ENCODE data around the gene OSER1.

The OSER1 gene

DNA sequence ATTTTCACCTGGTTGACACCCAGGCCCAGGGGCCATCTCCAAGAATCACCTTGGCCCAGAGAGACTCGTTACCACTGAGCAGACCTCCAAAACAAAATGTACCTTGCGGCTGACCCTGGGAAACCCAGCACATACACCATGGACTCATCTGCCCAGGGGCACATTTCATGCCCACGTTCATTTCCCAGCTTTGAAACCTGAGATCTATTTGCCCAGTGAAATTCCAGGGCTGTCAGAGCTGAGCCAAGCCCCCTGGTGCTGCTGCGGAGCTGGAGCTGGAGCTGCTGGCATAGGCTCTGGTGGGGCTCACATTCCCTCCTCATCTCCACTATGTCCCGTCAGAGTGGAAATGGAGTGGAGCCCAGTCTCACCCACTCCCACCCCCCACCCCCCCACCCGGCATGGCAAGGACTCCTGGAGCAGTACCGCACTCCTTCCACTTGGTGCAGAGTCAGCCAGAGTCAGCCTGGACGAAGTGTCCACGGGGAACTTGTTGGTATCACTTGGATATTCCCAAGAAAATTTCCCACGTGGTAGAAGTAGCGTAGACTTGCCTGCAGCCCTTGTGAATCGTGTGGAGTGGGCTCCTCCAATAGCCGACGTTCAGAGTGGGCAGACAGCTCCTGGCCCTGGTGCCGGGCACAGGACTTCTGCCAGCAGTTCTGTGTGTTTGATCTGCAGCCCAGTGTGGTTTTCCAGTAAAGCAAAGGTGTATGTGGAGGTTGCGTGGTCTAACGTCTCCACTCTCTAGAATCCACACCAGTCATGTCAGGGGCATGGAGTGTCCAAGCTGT is 18.1 kb upstream of the OSER1 start:
- no peak for DNase-seq

DNA sequence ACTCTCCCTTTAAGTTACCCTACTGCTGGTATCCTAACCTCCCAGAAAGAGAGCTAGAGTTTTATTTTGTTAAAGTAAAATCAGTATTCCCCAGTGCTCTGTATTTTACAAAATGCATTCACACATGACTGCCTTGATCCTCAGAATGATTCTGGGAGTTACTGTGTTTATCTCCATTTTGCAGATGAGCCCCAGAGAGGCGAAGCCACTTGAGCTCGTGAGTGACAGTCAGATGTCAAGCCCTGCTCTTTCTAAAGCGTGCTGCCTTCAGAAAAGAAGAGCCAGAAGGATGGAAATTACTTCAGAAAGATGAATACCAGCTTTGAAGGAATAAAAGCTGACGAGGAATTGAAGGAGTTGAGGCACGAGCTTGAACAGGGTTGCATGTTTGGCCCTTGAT is 14.1 kb upstream of the OSER1 start:
- no peak for DNase-seq

DNA sequence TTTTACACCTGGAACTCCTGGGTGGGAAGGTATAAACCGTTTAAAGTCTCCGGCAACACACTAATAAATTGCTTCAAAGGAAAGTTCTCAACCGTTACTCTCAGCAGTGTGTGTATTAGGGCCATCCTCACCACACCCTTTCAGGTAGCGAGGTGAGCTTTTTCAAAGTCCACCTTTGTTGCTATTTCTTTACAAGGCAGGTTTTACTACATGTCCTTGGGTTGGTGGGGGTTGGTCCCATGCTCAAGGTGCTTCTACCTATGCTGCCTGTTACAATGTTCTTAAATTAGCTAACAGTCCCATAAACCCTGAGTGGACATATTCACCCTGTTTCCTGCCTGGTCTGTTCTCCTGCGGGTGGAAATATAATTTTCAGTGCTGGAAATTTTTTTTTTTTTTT is 13.2 kb upstream of the OSER1 start:
- DNase-seq, result no peak

- no peak for DNase-seq
Observed at GRCh38 chr20:44222633-44223368, 12.2 kb upstream of the OSER1 start.

- no peak for DNase-seq
Observed at GRCh38 chr20:44222027-44222426, 11.5 kb upstream of the OSER1 start.

DNA sequence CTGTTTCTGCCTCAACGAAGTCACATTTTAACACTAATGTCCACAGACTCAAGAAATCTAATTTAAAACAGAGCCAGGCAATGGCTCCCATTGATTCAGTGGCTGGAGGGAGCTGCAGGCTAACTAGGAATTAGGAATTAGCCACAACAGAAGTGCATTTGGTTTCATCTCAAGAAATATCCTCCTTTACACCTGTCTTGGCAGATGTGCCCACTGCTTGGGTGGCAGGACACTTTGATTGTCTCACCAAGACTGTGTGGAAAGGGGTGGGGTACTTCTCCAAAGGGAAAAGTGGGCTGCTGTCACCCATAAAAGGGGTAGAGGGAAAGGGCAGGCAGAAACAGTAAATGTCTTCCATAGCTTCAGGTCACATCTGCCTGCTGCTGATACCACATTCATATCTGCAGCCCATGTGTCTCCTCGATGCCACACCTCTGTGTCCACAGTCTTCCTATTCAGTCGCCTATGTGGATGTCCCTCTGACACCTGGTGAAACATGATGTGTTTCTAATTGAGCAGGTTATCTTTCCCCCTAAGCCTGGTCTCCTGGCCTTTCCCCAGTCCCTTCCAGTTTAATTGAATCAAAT is 10.9 kb upstream of the OSER1 start:
- no peak for DNase-seq

- DNase-seq, result no peak
Observed at GRCh38 chr20:44219791-44220190, 9.2 kb upstream of the OSER1 start.

DNA sequence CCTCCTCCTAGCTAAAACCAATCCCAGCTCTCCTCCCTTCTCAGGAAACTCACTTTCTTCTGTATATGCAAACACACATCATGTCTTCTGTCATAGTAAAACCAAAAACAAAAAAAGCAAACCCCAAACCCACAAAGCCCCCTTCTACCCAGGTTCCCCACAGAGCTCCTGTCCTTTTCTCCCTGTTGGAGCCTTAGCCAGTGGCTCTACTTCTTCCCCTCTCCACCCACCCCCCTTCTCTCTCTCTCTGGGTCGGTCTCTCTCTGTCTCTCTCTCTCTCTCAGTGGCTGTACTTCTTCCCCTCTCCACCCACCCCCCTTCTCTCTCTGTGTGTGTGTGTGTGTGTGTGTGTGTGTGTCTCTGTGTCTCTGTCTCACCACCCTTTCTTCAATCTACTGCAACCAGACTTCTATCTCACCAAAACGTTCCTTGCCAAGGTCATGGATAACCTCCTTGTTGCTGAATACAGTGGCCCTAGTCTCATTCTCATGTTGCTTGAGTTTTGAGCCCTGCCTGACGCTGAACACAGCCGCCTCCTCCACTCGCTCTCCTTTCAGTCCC is 8.7 kb upstream of the OSER1 start:
- DNase-seq, result no peak

DNA sequence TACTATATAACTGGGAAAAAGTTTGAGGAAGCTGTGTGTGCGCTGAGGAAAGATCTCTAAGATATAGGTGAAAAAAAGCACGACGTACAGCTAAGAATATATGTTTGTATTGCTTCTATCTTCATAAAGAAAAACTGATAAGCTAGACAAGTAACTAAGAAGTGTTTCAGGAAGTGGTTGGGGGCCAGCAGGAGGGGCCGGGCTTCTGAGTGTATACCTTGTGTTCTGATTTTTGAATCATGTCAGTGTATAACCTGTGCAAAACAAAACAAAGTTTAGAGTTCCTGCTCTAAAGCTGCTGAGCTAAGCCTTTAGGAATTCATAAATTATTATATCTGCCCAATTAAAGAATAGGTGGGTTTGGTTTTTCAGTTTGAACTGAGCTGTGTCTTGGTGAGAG is 7.9 kb upstream of the OSER1 start:
- no peak for DNase-seq

DNA sequence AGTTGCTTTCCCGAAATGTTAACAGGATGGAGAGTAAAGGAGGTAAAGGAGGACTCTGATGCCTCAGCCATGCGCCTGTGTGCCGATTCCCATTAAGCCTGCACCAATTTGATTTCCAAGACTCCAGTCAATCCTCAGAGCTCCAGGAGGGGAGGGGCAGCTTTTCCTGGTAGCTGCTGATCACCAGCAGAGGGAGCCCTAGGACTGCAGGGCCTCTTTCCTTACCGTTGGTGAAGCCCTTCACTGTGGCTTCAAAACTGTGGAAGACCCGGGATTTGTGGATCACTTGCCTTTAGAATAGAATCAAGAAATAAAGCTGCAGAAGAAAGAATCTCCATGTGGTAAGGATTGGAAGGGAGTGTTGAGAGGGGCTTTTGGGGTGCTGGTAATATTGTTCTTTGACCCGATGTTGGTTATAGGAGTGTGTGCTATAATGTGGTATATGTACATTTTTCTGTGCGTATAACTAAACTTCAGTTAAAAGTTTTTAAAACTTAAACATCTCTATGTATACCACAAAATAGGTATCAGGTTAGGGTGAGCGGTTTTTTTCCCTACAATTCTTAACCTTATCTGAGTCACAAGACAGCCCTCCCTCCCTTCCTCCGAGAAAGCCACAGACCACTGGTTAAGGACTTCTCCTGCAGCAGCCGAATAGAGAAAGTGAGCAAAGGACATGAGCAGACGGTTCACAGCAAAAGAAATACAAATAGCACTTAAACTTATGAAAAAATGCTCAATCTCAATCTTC is 6.9 kb upstream of the OSER1 start:
- DNase-seq, result peak in 36 of 51 donors; percentile 1 to 67 (median 21)

DNA sequence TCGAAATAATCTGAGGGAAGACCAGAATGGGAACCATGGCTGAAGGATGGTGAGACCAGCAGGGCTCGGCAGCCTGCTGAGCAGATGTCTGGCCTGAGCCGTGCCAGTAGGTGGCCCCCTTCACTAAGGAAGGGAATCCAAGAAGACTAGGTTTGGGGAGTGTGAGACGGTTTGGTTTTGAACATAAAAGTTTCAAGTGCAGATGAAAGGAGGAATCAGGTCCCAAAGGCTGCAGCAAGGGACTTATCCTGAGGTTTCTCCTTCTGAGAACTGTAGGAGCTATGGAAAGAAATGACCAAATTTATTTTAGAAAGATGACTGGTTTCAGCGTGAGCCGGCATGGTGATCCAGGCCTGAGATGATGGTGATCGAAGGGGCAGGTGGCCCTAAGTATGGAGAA is 4.6 kb upstream of the OSER1 start:
- DNase-seq, result peak in 36 of 51 donors; percentile 2 to 71 (median 42)

- no peak for DNase-seq
Observed at GRCh38 chr20:44212792-44213191, 2.2 kb upstream of the OSER1 start.

DNA sequence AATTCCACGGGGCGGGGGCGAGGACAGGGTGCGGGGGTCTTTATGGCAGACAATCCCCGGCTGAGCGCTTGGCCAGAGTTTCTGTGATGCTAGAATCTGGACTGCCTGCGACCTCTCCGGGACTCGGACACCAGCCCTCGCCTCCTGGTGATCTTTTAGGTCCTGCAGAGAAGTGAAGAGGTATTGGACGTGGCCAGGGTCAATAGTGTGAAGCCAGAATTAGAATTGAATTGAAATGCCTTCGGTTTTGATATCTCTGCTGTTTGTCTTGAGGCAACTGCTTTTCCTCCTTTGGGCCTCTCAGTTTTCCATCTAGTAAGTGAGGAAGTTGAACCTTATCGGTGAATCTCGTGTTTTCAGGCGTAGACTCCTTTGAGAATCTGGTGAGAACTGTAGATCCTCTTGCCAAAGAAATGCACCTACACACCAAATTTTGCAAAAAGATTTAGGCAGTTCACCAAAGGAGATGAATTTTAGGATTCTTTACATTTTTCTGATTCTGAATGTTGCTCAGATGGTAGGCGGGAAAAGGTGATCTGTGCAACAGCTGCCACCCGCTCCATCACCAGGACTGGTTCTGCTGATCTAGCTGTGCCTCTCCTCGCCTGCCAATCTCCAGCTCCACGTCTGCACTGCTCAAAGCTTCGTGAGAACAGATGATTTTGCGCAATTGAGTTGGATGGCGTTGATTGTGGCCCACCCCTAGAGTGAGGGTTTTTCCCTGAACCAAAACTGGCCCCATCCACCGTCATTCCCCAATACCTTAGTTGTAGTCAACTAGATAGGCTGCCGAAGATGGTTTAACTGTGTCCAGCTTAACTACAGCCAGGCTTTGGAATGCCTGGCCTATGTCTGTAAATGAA is 837 bp upstream of the OSER1 start:
- peak in 12 of 51 donors; percentile 10 to 65 (median 15) for DNase-seq

- peak in 8 of 51 donors; percentile 9 to 48 (median 38) for DNase-seq
Observed at GRCh38 chr20:44209686-44210405, 725 bp downstream of the OSER1 start.

DNA sequence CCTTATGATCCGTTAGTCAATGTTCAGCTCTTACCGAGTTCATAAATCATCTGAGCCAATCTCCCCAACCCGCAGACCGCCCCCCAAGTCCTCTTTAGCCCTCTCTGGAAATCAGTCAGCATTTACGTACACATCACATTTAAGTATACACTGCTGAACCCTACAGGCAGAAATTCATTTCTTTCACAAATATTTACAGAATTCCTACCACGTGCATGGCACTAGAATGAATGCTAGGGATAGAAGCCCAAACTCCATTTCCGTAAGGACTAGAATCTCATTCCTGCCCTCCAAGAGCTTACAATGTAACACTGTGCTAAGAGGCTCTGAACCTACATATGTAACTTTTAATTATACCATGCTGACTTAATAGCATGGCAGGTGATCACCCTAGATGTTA is 1.8 kb downstream of the OSER1 start:
- no peak for DNase-seq

DNA sequence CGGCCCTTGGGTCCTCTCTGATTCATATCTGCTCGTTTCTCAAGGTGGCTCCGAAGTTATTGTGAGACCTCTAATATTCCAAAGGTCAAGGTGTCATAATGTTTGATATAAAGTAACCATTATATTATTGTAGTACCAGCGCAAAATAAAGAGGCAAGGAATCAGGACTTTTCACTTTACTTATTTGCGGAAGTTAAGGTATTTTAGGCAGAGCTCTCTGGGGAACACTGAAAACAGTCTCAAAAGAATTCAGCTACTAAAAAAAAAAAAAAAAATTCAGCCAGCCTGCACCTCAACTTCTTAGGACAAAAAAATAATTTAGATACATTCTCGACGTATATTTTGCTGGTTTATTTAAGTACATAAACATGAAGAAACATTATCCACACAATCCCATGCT is 2.4 kb downstream of the OSER1 start:
- no peak for DNase-seq

DNA sequence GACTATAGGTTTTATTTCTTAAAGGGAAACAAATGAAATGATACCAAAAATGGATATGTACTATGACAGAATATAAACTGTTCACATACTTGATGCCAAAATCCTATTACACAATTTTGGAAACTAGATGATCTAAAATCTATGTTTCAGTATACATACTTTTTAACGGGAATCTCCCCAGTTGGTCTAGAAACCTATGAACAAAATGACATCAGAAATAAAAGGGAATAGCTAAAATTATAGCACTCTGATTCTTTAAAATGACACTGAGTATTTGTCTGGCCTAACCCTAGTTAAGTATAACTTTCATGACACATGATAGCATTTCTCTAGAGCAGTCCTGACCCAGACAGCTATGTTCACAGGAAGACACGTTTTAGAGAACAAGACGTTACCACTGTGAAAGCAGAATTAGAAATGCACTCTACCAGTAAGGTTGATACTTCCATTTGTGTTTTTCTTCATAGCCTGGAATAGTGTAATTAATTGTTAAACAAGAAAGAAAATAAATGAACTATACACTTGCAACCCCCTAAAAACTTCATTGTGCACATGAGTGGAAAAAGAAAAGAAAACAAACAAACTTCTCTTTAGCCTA is 3.3 kb downstream of the OSER1 start:
- no peak for DNase-seq

DNA sequence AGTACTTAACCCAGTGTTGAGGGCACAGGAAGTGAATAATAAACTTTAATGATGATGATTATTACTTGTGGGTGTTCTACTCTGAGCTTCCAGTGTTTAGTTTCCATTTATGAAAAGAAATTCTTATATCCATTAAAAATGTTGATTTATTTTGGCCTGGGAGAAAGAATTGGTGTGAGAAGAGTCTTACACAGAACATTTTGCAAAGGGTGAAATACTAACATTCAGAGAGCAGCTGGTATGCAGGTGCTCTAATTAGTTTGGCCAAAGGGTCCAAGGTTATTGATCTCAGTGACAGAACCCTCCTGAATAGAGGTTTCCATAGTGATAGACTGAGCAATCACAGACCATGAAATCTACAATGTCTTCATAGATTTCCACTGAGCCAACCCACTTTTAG is 4.4 kb downstream of the OSER1 start:
- DNase-seq, result no peak

- DNase-seq, result no peak
Observed at GRCh38 chr20:44204832-44205215, 5.7 kb downstream of the OSER1 start.
